ENCODE data around the gene MEGF11.

- TF ChIP-seq CTCF (IDR thresholded peaks at IDR 0.05) (no peak), POLR2A (IDR thresholded peaks at IDR 0.05) (no peak)
These were observed 119.3 kb downstream of the MEGF11 start for GRCh38 chr15:66134284-66134683.

All from Peyer's patch (tissue), 4 donors.